Upper lobe of right lung (tissue), 1 donor: ENCODE data around the gene POM121L2. TPM values are rescaled to one million over a fixed set of nuclear protein-coding genes. Genes with fewer than 3 reads are reported as not detected.

Experiments used
- ATAC-seq: fragments of 200-7000 bp; cut with Tn5 transposase; one replicate; pipeline ENCODE4 v1.9.1; 2020; ENCODE audit warnings: mild to moderate bottlenecking, moderate library complexity
- DNase-seq: peaks from one replicate; pipeline ENCODE4 v3.0.0-alpha.2; 2020
- H3K27ac ChIP-seq: fragments of 200-600 bp; one replicate; pipeline ENCODE4 v1.8.0; 2022
- H3K27me3 ChIP-seq: fragments of 200-600 bp; one replicate; pipeline ENCODE4 v1.8.0; 2022; ENCODE audit warnings: mild to moderate bottlenecking
- H3K36me3 ChIP-seq: fragments of 200-600 bp; one replicate; pipeline ENCODE4 v1.8.0; 2022
- H3K4me1 ChIP-seq: fragments of 200-600 bp; one replicate; pipeline ENCODE4 v1.8.0; 2022
- H3K4me3 ChIP-seq: fragments of 200-600 bp; one replicate; pipeline ENCODE4 v1.8.0; 2022; ENCODE audit warnings: mild to moderate bottlenecking
- H3K9me3 ChIP-seq: fragments of 200-600 bp; one replicate; pipeline ENCODE4 v1.8.0; 2022
- CTCF ChIP-seq: fragments of 200-600 bp; IDR thresholded peaks from one replicate; pipeline ENCODE4 v1.8.0; 2022; ENCODE audit warnings: antibody characterized with exemption
- intact Hi-C: fragments of 100-400 bp; cut with DNase I; formaldehyde crosslinking; loops from one replicate; pipeline ENCODE4 v1.11.0; 2022
- total RNA-seq: library from RNA; stranded (reverse); fragmentation: NEBNext Ultra II Directional; extraction: Animal tissue kit (Norgen Biotek cat#: 25700); gene quantifications from one replicate; pipeline ENCODE4 v1.2.1, GENCODE V29; 2021
- donor health status: DM: no; HTN: yes; CAD: no; lungs with severe emphysema.

Gene POM121L2
- total RNA-seq, 1 donor from 2014 or later = not detected

DNA sequence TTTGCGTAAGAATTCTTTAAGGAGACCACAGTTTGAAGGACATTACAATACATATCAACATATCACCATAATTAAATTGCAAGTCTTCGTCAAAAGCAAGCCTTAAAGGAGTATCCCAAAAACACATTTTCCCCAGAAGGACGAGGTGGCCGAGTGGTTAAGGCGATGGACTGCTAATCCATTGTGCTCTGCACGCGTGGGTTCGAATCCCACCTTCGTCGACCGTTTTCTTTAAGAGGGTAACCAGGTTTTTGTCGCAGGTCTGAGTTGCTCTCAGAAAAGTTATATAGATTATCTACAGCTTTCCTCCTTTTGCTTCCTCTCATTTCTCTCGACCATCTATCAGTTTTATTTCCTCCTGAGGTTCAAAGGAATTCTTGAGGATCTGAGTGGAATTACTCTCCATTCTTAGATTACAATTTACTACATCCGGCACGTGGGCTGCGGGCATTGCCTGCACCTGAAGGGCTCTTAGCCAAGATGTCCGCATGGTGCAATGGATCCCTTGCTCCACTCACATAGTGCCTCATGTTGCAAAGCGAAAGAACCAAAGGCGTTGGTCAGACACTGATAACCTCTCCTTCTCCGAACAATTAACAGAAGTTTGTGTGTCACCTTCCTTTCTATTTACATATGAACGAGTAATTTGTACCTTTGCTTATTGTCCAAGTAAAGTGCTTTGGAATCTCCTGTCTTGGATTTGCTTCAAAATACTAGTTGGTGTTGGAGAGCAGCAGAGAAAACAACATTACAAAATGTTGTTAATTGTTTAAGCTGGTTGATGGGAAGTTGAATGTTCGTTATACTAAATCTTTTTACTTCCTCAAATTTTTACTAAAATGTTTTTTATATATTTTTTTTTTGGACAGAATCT lies 14.0 kb downstream of the POM121L2 start:
- Histone ChIP-seq H3K36me3 (no peaks in the 10 kb centered on the region), H3K27me3 (peaks cover 92% of the 10 kb centered on the region), H3K4me1 (no peaks in the 10 kb centered on the region), H3K4me3 (no peak overlapping the region), H3K27ac (no peak overlapping the region), H3K9me3 (no peaks in the 10 kb centered on the region)
- intact Hi-C loops = no loop called here
- no peak for ATAC-seq
- TF ChIP-seq CTCF = no peak
- DNase-seq = no peak

DNA sequence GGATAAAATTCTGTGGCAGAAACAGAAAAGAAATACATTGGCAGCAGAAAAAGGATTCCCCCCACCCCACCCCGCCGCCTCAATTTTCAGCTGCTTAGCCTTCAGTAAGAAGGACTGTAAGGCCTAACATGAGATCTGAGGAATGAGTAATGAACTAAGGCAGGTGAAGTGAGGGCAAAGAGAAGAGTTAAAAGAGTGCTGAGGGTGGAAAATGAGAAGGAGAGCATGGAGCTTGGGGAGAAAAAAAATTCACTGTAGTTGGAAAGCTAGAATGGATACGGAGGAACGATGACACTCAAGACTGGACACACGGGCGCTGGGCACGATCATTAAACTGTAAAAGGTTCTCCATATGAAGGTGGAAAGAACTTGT lies 14.6 kb downstream of the POM121L2 start:
- Histone ChIP-seq H3K36me3 (no peaks in the 10 kb centered on the region), H3K4me3 (no peak overlapping the region), H3K27me3 (peaks cover 94% of the 10 kb centered on the region), H3K27ac (no peak overlapping the region), H3K9me3 (no peaks in the 10 kb centered on the region), H3K4me1 (no peaks in the 10 kb centered on the region)
- ATAC-seq (no peak), DNase-seq (no peak)
- intact Hi-C loops = no loop called here
- TF ChIP-seq CTCF = no peak

- Histone ChIP-seq H3K9me3 (no peaks in the 10 kb centered on the region), H3K4me1 (no peaks in the 10 kb centered on the region), H3K36me3 (no peaks in the 10 kb centered on the region), H3K27me3 (peaks cover 94% of the 10 kb centered on the region), H3K27ac (no peak overlapping the region), H3K4me3 (no peak overlapping the region)
- DNase-seq (no peak), ATAC-seq (no peak)
- no peak for TF ChIP-seq CTCF
- intact Hi-C loops = no loop called here
Measured at GRCh38 chr6:27296106-27296783, 15.8 kb downstream of the POM121L2 start.

GRCh38 chr6:27295301-27296079 lies 16.6 kb downstream of the POM121L2 start:
- Histone ChIP-seq H3K27me3 (peaks cover 94% of the 10 kb centered on the region), H3K9me3 (no peaks in the 10 kb centered on the region)
- no peak for ATAC-seq

GRCh38 chr6:27294409-27294808 lies 17.7 kb downstream of the POM121L2 start:
- no peak for ATAC-seq
- Histone ChIP-seq H3K9me3 (no peaks in the 10 kb centered on the region), H3K27me3 (peaks cover 94% of the 10 kb centered on the region), H3K4me3 (no peak overlapping the region), H3K36me3 (no peaks in the 10 kb centered on the region), H3K4me1 (no peaks in the 10 kb centered on the region), H3K27ac (no peak overlapping the region)
- intact Hi-C loops = no loop called here
- no peak for DNase-seq
- TF ChIP-seq CTCF = no peak

More at GRCh38 chr6:27295301-27296079, 16.6 kb downstream of the POM121L2 start:
- intact Hi-C loops = no loop called here
- H3K4me1 ChIP-seq = no peaks in the 10 kb centered on the region
- H3K27ac ChIP-seq = no peak overlapping the region
- DNase-seq = no peak
- no peak overlapping the region for H3K4me3 ChIP-seq
- TF ChIP-seq CTCF = no peak
- no peaks in the 10 kb centered on the region for H3K36me3 ChIP-seq
